ENCODE data around the gene CPLANE1.
A peak's percentile ranks its signal among the peaks of the same experiment; 100 is the strongest.
"Not testable (repeated sequence)": the region's sequence is repeated elsewhere in the genome, so short reads cannot be mapped to it uniquely, and the experiment has no call there.

Gene CPLANE1

GRCh38 chr5:37248970-37249814 is at the start of gene CPLANE1:
Gene CPLANE1, minus strand, starts transcription at chr5:37249376. Its CDS starts 1,678 bp downstream, at chr5:37247698.
- DNase-seq: peak; percentile 70

GRCh38 chr5:37296313-37296712 is 47.1 kb upstream of the CPLANE1 start:
- DNase-seq: not testable (repeated sequence)

- no peak for DNase-seq
Measured at GRCh38 chr5:37283214-37283820, 34.1 kb upstream of the CPLANE1 start.

- DNase-seq: no peak
Measured at GRCh38 chr5:37275511-37275910, 26.3 kb upstream of the CPLANE1 start.

GRCh38 chr5:37272511-37272910 is 23.3 kb upstream of the CPLANE1 start:
- DNase-seq: no peak

GRCh38 chr5:37268100-37268499 is 18.9 kb upstream of the CPLANE1 start:
- DNase-seq: not testable (repeated sequence)

GRCh38 chr5:37255774-37256358 is 6.7 kb upstream of the CPLANE1 start:
- no peak for DNase-seq

- DNase-seq: no peak
Measured at GRCh38 chr5:37254581-37254980, 5.4 kb upstream of the CPLANE1 start.

GRCh38 chr5:37251665-37252064 is 2.5 kb upstream of the CPLANE1 start:
- no peak for DNase-seq

GRCh38 chr5:37249815-37250164 is 614 bp upstream of the CPLANE1 start:
- DNase-seq: no peak

GRCh38 chr5:37248421-37248969 is 681 bp downstream of the CPLANE1 start:
- no peak for DNase-seq

GRCh38 chr5:37247496-37247895 is 1.7 kb downstream of the CPLANE1 start:
- DNase-seq: no peak

GRCh38 chr5:37247036-37247435 is 2.1 kb downstream of the CPLANE1 start:
- no peak for DNase-seq

GRCh38 chr5:37234288-37234687 is 14.9 kb downstream of the CPLANE1 start:
- no peak for DNase-seq

GRCh38 chr5:37226377-37226776 is 22.8 kb downstream of the CPLANE1 start:
- DNase-seq: no peak

GRCh38 chr5:37222181-37222580 is 27.0 kb downstream of the CPLANE1 start:
- no peak for DNase-seq

GRCh38 chr5:37220426-37220825 is 28.8 kb downstream of the CPLANE1 start:
- not testable (repeated sequence) for DNase-seq

GRCh38 chr5:37219384-37219783 is 29.8 kb downstream of the CPLANE1 start:
- not testable (repeated sequence) for DNase-seq

- no peak for DNase-seq
Measured at GRCh38 chr5:37217976-37218375, 31.2 kb downstream of the CPLANE1 start.

- no peak for DNase-seq
Measured at GRCh38 chr5:37214550-37214949, 34.6 kb downstream of the CPLANE1 start.

GRCh38 chr5:37212096-37212495 is 37.1 kb downstream of the CPLANE1 start:
- DNase-seq: no peak

- no peak for DNase-seq
Measured at GRCh38 chr5:37211661-37212060, 37.5 kb downstream of the CPLANE1 start.

GRCh38 chr5:37208883-37209797 is 40.0 kb downstream of the CPLANE1 start:
- DNase-seq: no peak
